GM21529 (cell line): ENCODE measurements around the gene RAET1L.
"Not testable (repeated sequence)": the region's sequence is repeated elsewhere in the genome, so short reads cannot be mapped to it uniquely, and the experiment has no call there.

Experiments
- ATAC-seq: cut with Tn5 transposase; IDR thresholded peaks from one replicate; pipeline ENCODE4 v1.9.1; 2021; ENCODE audit not compliant: unreplicated experiment

Gene RAET1L

GRCh38 chr6:149999636-150000035 lies 25.7 kb downstream of the RAET1L start:
- no peak for ATAC-seq

DNA sequence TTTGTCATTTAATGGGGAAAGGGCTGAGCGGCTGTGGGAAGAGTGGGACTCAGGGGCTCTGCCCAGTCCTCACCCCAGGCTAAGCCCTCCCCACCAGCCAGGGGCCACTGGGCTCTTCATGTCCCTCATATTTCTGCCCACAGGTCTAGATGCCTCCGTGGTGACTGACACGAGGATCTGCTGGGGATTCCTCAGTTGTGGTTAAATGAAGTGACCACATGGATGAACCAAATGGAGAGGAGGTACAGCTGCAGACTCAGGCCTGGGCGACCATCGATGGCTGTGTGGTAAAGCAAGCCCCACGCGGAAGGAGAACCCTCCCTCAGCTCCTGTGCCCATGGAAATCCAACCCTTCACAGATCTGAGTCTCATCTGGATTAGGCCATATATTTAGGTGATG lies 29.4 kb downstream of the RAET1L start:
- no peak for ATAC-seq

DNA sequence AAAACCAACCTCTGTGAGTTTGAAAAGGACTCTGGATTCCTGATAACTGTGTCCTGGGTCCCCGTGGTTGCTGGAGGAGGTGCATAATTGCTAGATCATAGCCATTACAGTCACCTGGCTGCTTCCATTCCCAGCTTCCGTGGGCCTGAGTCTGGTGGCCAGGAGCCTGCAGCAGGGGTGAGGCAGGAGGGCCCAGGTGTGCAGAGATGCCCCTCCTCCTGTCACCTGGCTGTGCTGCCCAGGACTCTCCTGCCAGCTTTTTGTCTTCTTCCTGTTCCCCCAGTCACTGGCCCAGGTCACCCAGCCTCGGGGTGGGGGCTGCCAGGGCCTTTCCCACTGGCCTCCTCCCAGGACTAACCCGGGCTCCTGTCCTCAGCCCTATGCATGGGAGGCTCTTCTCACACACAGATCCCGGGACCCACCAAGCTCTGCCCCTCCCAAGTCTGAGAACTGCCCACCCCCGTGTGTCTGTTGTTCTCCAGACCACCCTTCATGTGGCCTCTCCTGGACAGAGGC lies 30.0 kb downstream of the RAET1L start:
- no peak for ATAC-seq

DNA sequence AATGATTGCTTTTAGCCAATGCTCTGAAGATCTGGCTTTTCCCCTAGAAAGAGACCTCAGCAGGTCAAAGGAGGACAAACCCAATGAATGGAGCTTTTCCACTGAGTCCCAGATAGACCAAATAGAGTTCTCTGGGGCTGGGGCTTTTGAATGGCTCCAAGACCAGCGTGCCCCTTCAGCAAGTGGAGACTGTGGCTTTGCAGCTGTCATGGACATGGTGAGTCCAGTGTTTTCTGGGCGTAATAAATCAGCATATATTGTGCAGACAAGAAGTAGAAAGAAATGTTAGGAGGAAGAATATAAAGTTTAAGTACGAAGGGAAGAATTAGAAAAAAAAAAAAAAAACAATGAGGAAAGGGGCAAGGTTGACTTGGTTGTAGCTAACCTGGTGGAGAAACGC lies 33.5 kb downstream of the RAET1L start:
- ATAC-seq: no peak

DNA sequence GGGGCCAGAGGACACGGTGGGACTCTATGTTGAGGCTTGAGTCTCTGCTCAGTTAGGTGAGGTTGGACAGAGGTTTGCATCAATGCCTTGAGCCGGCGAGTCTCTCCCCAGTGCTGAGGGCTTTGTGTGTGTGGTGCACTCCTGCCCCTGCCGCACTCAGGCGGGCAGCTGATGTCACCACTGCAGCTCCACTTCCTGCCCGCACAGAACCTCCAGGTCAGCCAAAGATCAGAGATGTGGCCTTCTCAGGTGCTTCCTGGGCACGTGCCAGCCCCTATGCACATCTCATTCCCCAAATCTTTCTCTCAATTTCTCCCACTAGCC lies 33.9 kb downstream of the RAET1L start:
- ATAC-seq: not testable (repeated sequence)

- ATAC-seq: no peak
Measured at GRCh38 chr6:149990661-149991471, 34.5 kb downstream of the RAET1L start.

DNA sequence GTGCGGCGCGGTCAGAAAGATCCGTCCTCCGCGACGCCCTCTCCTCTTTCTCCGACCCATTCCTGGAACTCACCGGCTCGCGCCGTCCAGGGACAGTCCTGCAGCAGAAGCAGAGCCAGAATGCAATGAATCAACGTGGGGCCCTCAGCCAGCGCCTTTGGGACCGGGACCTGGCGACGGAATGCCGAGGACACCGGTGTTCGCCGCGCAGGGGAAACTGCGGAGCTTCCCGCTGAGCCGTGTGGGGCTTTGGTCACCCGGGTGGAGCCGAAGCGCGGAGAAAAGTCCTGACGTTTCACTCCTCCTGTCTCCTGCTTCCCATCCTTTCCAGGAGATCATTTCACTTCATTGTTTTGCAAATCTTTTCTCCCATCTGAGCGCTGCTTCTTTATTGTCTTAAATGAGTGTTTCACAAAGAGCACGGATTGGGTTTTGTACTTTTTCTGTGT lies 35.1 kb downstream of the RAET1L start:
- no peak for ATAC-seq

GRCh38 chr6:149988550-149989346 lies 36.6 kb downstream of the RAET1L start:
- no peak for ATAC-seq

GRCh38 chr6:149987602-149988107 lies 37.7 kb downstream of the RAET1L start:
- no peak for ATAC-seq

DNA sequence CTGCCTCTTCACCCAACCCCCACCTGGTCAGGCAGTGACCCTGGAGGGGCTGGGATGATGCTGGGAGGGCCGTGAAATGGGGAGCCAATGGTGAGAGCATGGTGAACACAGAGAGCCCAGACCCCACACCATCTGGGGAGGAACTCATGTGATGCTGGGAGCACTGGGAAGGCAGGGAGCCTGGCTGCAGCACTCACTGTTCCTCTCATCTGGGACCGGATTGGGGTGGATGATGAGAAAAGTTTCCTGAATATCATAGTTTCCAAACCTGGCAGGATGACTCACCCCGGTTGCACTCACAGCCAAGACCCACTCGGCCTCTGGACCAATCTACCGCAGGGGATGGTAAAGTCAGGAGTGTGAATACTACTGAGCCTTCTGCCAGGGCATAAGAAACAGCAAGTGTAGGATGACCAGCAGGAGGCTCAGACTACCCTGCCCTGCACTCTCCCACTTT lies 39.8 kb downstream of the RAET1L start:
- no peak for ATAC-seq

GRCh38 chr6:149984773-149985172 lies 40.6 kb downstream of the RAET1L start:
- no peak for ATAC-seq

DNA sequence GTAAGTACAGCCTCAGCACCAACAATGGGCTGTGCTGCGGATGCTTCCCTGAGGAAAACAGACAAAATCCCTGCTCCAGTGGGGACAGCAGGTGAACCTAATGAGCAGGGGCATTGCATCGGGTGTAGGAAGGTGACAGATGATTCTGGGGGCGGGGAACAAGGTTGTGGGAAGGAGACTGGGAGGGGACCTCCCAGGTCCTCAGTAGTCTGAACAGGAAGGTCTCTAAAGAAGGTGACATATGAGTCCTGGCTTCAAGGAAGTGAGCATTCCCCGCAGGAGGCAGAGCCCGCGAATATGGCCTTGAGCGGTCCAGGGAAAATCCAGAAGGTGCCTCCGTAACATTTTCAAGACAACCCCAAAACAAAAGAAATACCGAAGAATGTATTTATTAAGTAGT lies 42.2 kb downstream of the RAET1L start:
- ATAC-seq: no peak

DNA sequence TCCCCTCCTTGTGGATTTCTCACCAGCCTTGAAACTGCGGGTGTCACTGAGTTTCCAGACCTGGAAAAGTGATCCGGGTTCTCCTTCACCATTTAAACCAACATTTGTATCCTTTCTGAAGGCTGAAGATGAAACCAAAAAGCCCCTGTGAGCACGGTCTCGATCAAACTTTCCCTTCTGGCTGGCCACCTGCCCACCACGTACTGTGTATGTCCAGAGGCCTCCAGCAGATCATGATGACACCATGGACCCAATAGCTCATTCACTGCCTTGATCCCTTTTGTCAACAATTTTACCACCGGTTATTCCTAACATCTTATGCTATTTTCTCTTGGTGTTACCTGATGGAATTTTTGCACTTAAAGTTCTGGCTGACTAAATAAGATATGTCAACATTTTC lies 46.0 kb downstream of the RAET1L start:
- no peak for ATAC-seq

- ATAC-seq: no peak
Measured at GRCh38 chr6:149978610-149979009, 46.7 kb downstream of the RAET1L start.

DNA sequence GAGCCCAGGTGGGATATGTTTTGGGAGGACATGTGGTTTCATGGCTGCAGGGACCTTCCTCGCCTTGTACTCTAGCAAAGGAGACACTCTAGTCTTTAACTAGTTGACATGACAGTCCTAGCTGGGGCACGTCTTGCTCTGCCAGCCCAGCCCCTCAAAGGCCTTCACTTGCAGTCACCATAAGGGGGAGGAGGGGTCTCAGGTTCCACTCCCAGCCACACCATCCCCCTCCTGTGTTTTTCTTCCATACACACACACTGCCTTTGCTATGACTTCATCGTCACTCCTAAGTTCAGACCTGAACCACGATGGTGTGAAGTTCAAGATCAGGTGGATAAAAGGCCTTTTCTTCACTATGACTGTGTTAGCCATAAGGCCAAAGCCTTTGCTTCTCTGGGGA lies 48.1 kb downstream of the RAET1L start:
- ATAC-seq: no peak

GRCh38 chr6:149975400-149975799 lies 49.9 kb downstream of the RAET1L start:
- no peak for ATAC-seq

- no peak for ATAC-seq
Measured at GRCh38 chr6:149974825-149975224, 50.5 kb downstream of the RAET1L start.

DNA sequence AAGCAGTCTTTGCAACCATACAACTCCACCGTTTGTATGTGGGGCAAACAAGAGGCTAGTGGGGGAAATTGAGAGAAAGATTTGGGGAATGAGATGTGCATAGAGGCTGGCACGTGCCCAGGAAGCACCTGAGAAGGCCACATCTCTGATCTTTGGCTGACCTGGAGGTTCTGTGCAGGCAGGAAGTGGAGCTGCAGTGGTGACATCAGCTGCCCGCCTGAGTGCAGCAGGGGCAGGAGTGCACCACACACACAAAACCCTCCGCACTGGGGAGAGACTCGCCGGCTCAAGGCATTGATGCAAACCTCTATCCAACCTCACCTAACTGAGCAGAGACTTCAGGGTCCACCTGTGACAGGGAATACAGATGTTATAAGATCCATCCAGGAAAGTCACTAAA lies 50.9 kb downstream of the RAET1L start:
- not testable (repeated sequence) for ATAC-seq

DNA sequence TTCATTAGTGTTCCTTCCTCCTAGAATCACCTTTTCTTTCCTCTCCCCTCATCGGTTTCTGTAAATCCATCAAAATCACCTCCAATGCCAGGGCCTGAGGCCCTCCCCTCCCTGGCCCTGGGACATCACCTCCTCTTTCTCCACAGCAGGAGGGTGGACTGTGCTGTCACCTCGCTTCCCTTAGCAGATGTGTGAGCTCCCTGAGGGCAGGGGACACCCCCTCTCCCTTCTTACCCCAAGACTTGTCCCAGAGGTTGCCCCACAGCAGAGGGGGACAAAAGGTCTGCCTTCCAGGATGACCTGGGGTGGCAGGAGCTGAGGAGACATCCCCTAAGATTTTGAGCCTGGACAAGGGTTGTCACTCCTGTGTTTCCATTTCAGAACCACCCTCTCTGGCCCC lies 55.7 kb downstream of the RAET1L start:
- no peak for ATAC-seq

- ATAC-seq: not testable (repeated sequence)
Measured at GRCh38 chr6:149968909-149969308, 56.4 kb downstream of the RAET1L start.
